Hepatocyte (in vitro differentiated cells): ENCODE results near the gene LBX2. TPM values are rescaled to one million over a fixed set of nuclear protein-coding genes. Genes with fewer than 3 reads are reported as not detected.

Experiments
- DNase-seq: peaks from one replicate; pipeline ENCODE4 v3.0.0-alpha.2; 2016; ENCODE audit warnings: low spot score
- H2AFZ ChIP-seq: fragments of 200-600 bp; sonication (generic); 2 replicates; pipeline ENCODE4 v1.6.0; 2016; ENCODE audit warnings: antibody characterized with exemption, mild to moderate bottlenecking
- H3K27ac ChIP-seq: fragments of 200-600 bp; sonication (generic); 2 replicates; pipeline ENCODE4 v1.5.1; 2016; ENCODE audit warnings: mild to moderate bottlenecking
- H3K27me3 ChIP-seq: fragments of 200-600 bp; sonication (generic); 2 replicates; pipeline ENCODE4 v1.6.1; 2016
- H3K36me3 ChIP-seq: fragments of 200-600 bp; sonication (generic); replicated peaks from 2 replicates; pipeline ENCODE4 v1.5.1; 2016; ENCODE audit warnings: low read depth; ENCODE audit not compliant: insufficient read depth
- H3K4me1 ChIP-seq: fragments of 200-600 bp; sonication (generic); 2 replicates; pipeline ENCODE4 v1.5.1; 2016; ENCODE audit warnings: mild to moderate bottlenecking, moderate library complexity; ENCODE audit not compliant: insufficient read depth
- H3K4me2 ChIP-seq: fragments of 200-600 bp; sonication (generic); 2 replicates; pipeline ENCODE4 v1.6.0; 2016
- H3K4me3 ChIP-seq: fragments of 200-600 bp; sonication (generic); 2 replicates; pipeline ENCODE4 v1.5.1; 2016; ENCODE audit warnings: mild to moderate bottlenecking
- H3K79me2 ChIP-seq: fragments of 200-600 bp; sonication (generic); 2 replicates; pipeline ENCODE4 v1.6.0; 2017; ENCODE audit warnings: mild to moderate bottlenecking
- H3K9me2 ChIP-seq: fragments of 200-600 bp; sonication (generic); replicated peaks from 2 replicates; pipeline ENCODE4 v1.6.0; 2017; ENCODE audit warnings: mild to moderate bottlenecking; ENCODE audit not compliant: insufficient read depth
- H3K9me3 ChIP-seq: fragments of 200-600 bp; sonication (generic); 2 replicates; pipeline ENCODE4 v1.5.1; 2016; ENCODE audit warnings: low read depth, mild to moderate bottlenecking
- H4K20me1 ChIP-seq: fragments of 200-600 bp; sonication (generic); 2 replicates; pipeline ENCODE4 v1.6.0; 2016; ENCODE audit warnings: mild to moderate bottlenecking; ENCODE audit not compliant: insufficient read depth, poor library complexity, severe bottlenecking
- CTCF ChIP-seq: fragments of 200-600 bp; sonication (generic); IDR thresholded peaks from 2 replicates; pipeline ENCODE4 v1.5.1; 2016; ENCODE audit warnings: antibody characterized with exemption, mild to moderate bottlenecking; ENCODE audit not compliant: poor library complexity
- EZH2 ChIP-seq: fragments of 200-600 bp; sonication (generic); IDR thresholded peaks from 2 replicates; pipeline ENCODE4 v1.6.1; 2016; ENCODE audit warnings: antibody characterized with exemption, mild to moderate bottlenecking, borderline replicate concordance
- EZH2phosphoT487 ChIP-seq: fragments of 200-600 bp; sonication (generic); IDR thresholded peaks from one replicate; pipeline ENCODE4 v1.6.1; 2018; ENCODE audit warnings: antibody characterized with exemption, mild to moderate bottlenecking, low read depth, moderate library complexity; ENCODE audit not compliant: unreplicated experiment, severe bottlenecking
- WGBS: methylation state at CpG from one replicate; pipeline ENCODE4 v1.1.6; 2016; ENCODE audit warnings: low lambda C conversion rate; ENCODE audit errors: missing lambda C conversion rate; 5-methylcytosine and 5-hydroxymethylcytosine counted together
- polyA plus RNA-seq: library from polyadenylated mRNA; unstranded; fragments of >200 nt; fragmentation: Nextera tagmentation; extraction: Ambion mirVana; gene quantifications from 2 replicates; pipeline ENCODE4 v1.2.1, GENCODE V29; 2016
- total RNA-seq: library from RNA; depleted of rRNA; stranded (reverse); fragments of >200 nt; gene quantifications from 2 replicates; pipeline ENCODE4 v1.2.3, GENCODE V29; 2014

LBX2 gene
- total and polyA plus RNA-seq, 2 experiments from 2014 or later: 2.5 to 5.2 TPM

DNA sequence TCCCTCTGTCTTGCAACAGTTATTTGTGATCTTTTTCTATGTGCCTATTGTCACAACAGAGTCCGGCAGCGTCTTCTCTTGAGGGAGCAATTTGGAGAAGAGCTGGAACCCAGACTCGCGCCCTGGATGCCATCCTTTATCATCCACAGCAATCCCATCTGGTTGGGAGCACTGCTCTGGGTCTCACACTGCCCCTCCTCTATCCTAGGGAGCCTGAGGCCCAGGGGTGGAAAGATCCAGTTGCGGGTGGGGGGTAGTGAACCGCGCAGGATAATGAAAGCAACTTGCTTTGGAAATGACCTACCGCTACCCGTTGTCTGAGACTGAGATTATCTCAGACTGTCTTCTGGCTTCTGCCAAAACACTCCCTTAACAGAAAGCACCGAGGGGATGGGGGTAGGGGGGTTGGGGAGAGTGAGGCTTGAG is 40.5 kb downstream of the LBX2 start:
- H3K36me3 ChIP-seq: no peaks in the 10 kb centered on the region
- no peaks in the 10 kb centered on the region for H3K9me2 ChIP-seq
- peak overlapping the region; percentile 44 for H3K4me3 ChIP-seq
- no peaks in the 10 kb centered on the region for H4K20me1 ChIP-seq
- no peak for DNase-seq
- H3K27ac ChIP-seq: peak overlapping the region; percentile 65
- no peaks in the 10 kb centered on the region for H3K9me3 ChIP-seq
- H3K4me1 ChIP-seq: peaks cover 18% of the 10 kb centered on the region
- peaks cover 37% of the 10 kb centered on the region for H3K79me2 ChIP-seq
- 7% methylated on average over 10 of the region's 10 CpGs for WGBS
- no peaks in the 10 kb centered on the region for H3K27me3 ChIP-seq
- H2AFZ ChIP-seq: peak overlapping the region; percentile 41
- no peak for TF ChIP-seq EZH2phosphoT487
- no peak for TF ChIP-seq EZH2
- no peak for TF ChIP-seq CTCF
- peak overlapping the region; percentile 82 for H3K4me2 ChIP-seq

DNA sequence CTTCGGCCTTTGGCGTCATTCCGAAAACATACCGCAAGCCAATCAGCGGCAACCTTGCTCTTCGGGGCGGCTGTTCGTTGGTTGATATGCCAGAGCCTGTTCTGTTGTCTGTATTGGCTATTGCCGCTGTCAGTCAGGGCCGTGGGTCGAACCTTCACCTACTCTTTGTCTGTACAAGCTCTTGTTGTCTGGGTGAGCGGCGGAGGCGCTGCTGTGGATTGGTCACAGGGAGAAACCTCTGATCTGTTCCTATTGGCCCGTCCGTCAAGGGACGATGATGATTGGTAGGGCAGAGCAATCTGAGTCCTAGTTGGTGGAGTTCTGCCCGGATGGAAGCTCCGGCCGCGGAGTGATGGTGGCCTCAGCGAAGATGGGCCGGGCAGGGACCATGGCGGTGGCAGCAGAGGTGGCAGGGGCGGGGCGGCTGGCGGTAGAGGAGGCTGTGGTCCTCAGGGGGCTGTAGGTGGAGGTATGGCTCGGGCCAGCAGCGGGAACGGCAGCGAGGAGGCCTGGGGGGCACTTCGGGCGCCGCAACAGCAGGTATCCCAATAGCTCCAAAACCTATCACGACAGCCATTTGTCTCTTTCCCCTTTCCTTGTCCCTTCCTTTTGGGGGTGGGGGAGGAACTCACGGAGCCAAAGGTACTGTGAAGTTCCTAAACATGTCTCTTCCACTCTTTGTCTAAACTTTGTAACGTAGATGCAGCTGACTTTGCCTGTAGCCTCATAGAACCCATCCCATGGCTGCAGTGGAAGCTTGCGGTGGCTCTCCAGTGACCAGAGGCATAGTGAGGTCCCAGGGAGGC is 41.1 kb downstream of the LBX2 start, which contains the start of gene WBP1:
WBP1 (plus strand) TSS at position 307 of the 806 bp plus-strand sequence; CDS start at position 472, 165 bp downstream.
- H3K4me1 ChIP-seq: peaks cover 15% of the 10 kb centered on the region
- peak within 1 kb of the TSS; percentile 44 for H3K4me3 ChIP-seq
- no peaks in the 10 kb centered on the region for H3K9me2 ChIP-seq
- H3K36me3 ChIP-seq: no peaks in the 10 kb centered on the region
- peak within 1 kb of the TSS; percentile 82 for H3K4me2 ChIP-seq
- DNase-seq: peak; percentile 99
- peak within 1 kb of the TSS; percentile 41 for H2AFZ ChIP-seq
- H3K9me3 ChIP-seq: no peaks in the 10 kb centered on the region
- no peaks in the 10 kb centered on the region for H3K27me3 ChIP-seq
- WGBS: 1% methylated on average over 31 of the region's 38 CpGs
- H3K27ac ChIP-seq: peak within 1 kb of the TSS; percentile 95
- H4K20me1 ChIP-seq: no peaks in the 10 kb centered on the region
- H3K79me2 ChIP-seq: peaks cover 34% of the 10 kb centered on the region
- TF ChIP-seq CTCF: no peak
- TF ChIP-seq EZH2phosphoT487: no peak
- TF ChIP-seq EZH2: no peak

- Histone ChIP-seq H3K4me3 (peak overlapping the region; percentile 23), H3K27me3 (no peaks in the 10 kb centered on the region), H4K20me1 (no peaks in the 10 kb centered on the region), H3K79me2 (peaks cover 31% of the 10 kb centered on the region), H3K27ac (peak overlapping the region; percentile 95), H2AFZ (peak overlapping the region; percentile 36), H3K4me1 (peaks cover 15% of the 10 kb centered on the region), H3K4me2 (peak overlapping the region; percentile 82), H3K9me2 (no peaks in the 10 kb centered on the region), H3K9me3 (no peaks in the 10 kb centered on the region), H3K36me3 (no peaks in the 10 kb centered on the region)
- no peak for TF ChIP-seq EZH2
- TF ChIP-seq CTCF: no peak
- no peak for TF ChIP-seq EZH2phosphoT487
- peak; percentile 91 for DNase-seq
- 2% methylated on average over 33 of the region's 46 CpGs for WGBS
Observed at GRCh38 chr2:74457549-74458131, 41.8 kb downstream of the LBX2 start.
